HFF-Myc (cell line): ENCODE results near the gene CRYGA.

Experiments used
- DNase-seq: peaks from one replicate; pipeline ENCODE4 v3.0.0-alpha.2; 2011; ENCODE audit warnings: low read depth; ENCODE audit errors: extremely low read depth
- H3K4me3 ChIP-seq: replicated peaks from 2 replicates; pipeline ENCODE4 v1.5.1; 2011; ENCODE audit warnings: low read depth, mild to moderate bottlenecking, control low read depth, low read length
- CTCF ChIP-seq: IDR thresholded peaks from 2 replicates; pipeline ENCODE4 v1.5.1; 2012; ENCODE audit warnings: mild to moderate bottlenecking, low read depth, low read length, control low read depth; ENCODE audit errors: missing control alignments

Gene CRYGA

GRCh38 chr2:208163489-208163888 is at the start of gene CRYGA:
TSS of gene CRYGA (minus strand) at chr2:208163589. CDS start at chr2:208163556, 33 bp downstream.
- no peak within 1 kb of the TSS for H3K4me3 ChIP-seq

GRCh38 chr2:208210688-208211451 is 47.5 kb upstream of the CRYGA start:
- DNase-seq: no peak
- H3K4me3 ChIP-seq: no peak overlapping the region
- no peak for TF ChIP-seq CTCF

More at GRCh38 chr2:208163489-208163888, at the start of gene CRYGA:
- no peak for DNase-seq
- TF ChIP-seq CTCF: no peak

DNA sequence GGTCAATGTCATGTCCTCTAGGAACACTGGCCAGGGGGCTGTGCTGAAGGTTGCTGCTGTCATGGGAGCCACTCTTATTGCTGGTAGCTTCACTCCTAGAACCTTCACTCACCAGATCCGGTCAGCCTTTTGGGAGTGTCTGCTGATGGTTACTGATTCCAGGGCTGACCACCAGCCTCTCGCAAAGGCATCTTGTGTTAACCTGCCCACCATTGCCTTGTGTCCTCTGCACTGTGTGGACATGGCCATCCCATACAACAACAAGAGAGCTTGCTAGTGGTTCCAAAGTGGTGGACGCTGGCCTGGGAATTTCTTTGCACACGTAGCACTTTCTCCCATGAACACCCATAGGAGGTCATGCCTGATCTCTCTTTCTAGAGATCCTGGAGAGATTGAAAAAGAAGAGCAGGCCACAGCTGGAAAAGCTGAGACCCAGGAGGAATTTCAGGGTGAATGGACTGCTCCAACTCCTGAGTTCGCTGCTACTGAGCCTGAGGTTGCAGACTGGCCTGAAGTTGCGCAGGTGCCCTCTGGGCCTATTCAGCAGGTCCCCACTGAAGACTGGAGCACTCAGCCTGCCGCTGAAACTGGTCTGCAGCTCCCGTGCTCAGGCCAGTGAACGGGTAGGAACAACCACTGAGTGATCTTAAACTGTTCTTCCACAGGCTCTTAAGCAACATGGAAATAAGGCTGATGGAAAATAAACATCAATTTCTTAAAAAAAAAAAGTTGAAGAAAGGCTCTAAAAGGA is 45.1 kb upstream of the CRYGA start:
- no peak for DNase-seq
- TF ChIP-seq CTCF: no peak

DNA sequence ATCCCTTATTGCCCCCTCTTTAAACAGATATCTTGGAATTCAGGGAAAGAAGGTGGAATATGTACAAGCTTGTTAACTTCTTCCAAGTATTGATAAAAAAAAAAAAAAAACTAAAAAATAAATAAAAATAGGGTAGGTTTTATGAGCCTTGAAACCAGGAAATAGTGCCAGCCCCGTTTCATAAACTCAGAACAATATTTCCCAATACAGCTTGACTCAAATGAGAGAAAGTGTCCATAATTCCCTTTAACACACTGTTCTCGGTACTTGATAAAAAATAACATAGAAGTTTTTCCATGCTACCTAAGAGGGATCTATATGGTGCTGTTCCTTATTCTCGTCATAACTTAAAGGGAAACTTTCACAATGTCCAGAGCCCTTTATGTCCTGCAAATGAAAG is 44.4 kb upstream of the CRYGA start:
- no peak overlapping the region for H3K4me3 ChIP-seq
- DNase-seq: no peak
- TF ChIP-seq CTCF: no peak

More for the DNA sequence above, 45.1 kb upstream of the CRYGA start:
- no peak overlapping the region for H3K4me3 ChIP-seq

DNA sequence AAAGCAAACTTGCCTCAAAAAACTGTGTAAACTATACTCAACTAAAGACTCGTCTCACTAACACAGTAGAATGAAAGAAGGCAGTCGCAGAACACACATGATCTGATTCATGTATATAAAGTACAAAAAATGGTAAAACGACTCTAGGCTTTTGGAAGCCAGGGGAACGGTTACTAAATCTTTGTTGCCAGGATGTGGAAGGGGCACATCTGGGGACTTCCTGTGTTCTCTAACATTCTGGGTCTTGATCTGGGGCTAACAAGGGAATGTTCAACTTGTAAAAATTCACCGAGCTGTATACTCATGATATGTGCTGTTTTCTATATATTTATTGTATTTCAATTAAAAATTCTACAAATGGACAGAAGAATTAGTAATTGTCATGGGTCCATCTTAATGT is 40.8 kb upstream of the CRYGA start:
- DNase-seq: no peak
- H3K4me3 ChIP-seq: no peak overlapping the region
- TF ChIP-seq CTCF: no peak

GRCh38 chr2:208195531-208195930 is 32.1 kb upstream of the CRYGA start:
- no peak for TF ChIP-seq CTCF
- peak; percentile 7 for DNase-seq
- H3K4me3 ChIP-seq: no peak overlapping the region
